RWPE1 (cell line): ENCODE results near the gene OOSP1.
"Not testable (repeated sequence)": the region's sequence is repeated elsewhere in the genome, so short reads cannot be mapped to it uniquely, and the experiment has no call there.

Experiments
- CTCF ChIA-PET: fragments of 350-600 bp; sonication (Branson Sonifier 250); formaldehyde crosslinking; extraction: SDS; loops from one replicate; lab custom pipeline; 2021; lab: Yijun Ruan, JAX
- POLR2A ChIA-PET: fragments of 400-600 bp; formaldehyde crosslinking; extraction: SDS; loops from one replicate; lab custom pipeline; 2020; ENCODE audit warnings: antibody characterized with exemption; ENCODE audit not compliant: low non-redundant PET; lab: Yijun Ruan, JAX
- DNase-seq: peaks from one replicate; pipeline ENCODE4 v3.0.0; 2012; ENCODE audit warnings: low spot score
- H3K27ac ChIP-seq: fragments of 450-650 bp; 2 replicates; pipeline ENCODE4 v1.5.1; 2017
- CTCF ChIP-seq: fragments of 450-650 bp; conservative IDR thresholded peaks from 2 replicates; pipeline ENCODE4 v1.5.1; 2017; ENCODE audit warnings: low read depth, mild to moderate bottlenecking

Gene OOSP1

GRCh38 chr11:59965424-59965823 lies 27.2 kb downstream of the OOSP1 start:
- no peak overlapping the region for H3K27ac ChIP-seq
- ChIA-PET POLR2A (no interaction called here), CTCF (no interaction called here)
- DNase-seq = no peak
- TF ChIP-seq CTCF = no peak

- DNase-seq = no peak
- POLR2A ChIA-PET = no interaction called here
- no peak overlapping the region for H3K27ac ChIP-seq
- no peak for TF ChIP-seq CTCF
- CTCF ChIA-PET = interaction anchor here (0.7 kb wide), 1 partner anchor 10 kb away, joined by 3 read pairs; no protein-coding TSS in a partner anchor
Measured at GRCh38 chr11:59966201-59966600, 28.0 kb downstream of the OOSP1 start.

- ChIA-PET CTCF (no interaction called here), POLR2A (no interaction called here)
- TF ChIP-seq CTCF = no peak
- H3K27ac ChIP-seq = no peak overlapping the region
- no peak for DNase-seq
Measured at GRCh38 chr11:59967677-59968394, 29.6 kb downstream of the OOSP1 start.

GRCh38 chr11:59968395-59968783 lies 30.2 kb downstream of the OOSP1 start:
- ChIA-PET CTCF (no interaction called here), POLR2A (no interaction called here)
- DNase-seq = no peak
- H3K27ac ChIP-seq = no peak overlapping the region
- TF ChIP-seq CTCF = no peak

GRCh38 chr11:59973097-59973496 lies 34.9 kb downstream of the OOSP1 start:
- CTCF ChIA-PET = interaction anchor here (0.6 kb wide), 1 partner anchor 272 kb away, joined by 3 read pairs; no protein-coding TSS in a partner anchor
- TF ChIP-seq CTCF = no peak
- POLR2A ChIA-PET = no interaction called here
- DNase-seq = no peak
- no peak overlapping the region for H3K27ac ChIP-seq

GRCh38 chr11:59981106-59981770 lies 43.0 kb downstream of the OOSP1 start:
- CTCF ChIA-PET = no interaction called here
- POLR2A ChIA-PET = no interaction called here
- no peak for TF ChIP-seq CTCF
- DNase-seq = no peak
- no peak overlapping the region for H3K27ac ChIP-seq

GRCh38 chr11:59982037-59982436 lies 43.8 kb downstream of the OOSP1 start:
- CTCF ChIA-PET, POLR2A ChIA-PET, H3K27ac ChIP-seq, DNase-seq: not testable (repeated sequence)
